HepG2 (cell line): ENCODE measurements around the gene CARMIL3. TPM values are rescaled to one million over a fixed set of nuclear protein-coding genes. Genes with fewer than 3 reads are reported as not detected.

ENCODE experiments used
- CEBPG ChIP-seq: IDR thresholded peaks from 2 replicates; pipeline ENCODE4 v1.6.1; 2016
- ELF4 ChIP-seq: sonication (generic); formaldehyde crosslinking; IDR thresholded peaks from 2 replicates; pipeline ENCODE4 v1.5.0; 2020; ENCODE audit warnings: missing genetic modification reagents, mild to moderate bottlenecking, moderate library complexity, borderline replicate concordance
- MAFF ChIP-seq: IDR thresholded peaks from 2 replicates; pipeline ENCODE4 v1.6.1; 2011; ENCODE audit warnings: low read depth, low read length, improper control_type of control experiment
- MEF2D ChIP-seq: sonication (generic); formaldehyde crosslinking; IDR thresholded peaks from 2 replicates; pipeline ENCODE4 v1.5.1; 2020; ENCODE audit warnings: mild to moderate bottlenecking, missing genetic modification reagents
- MXI1 ChIP-seq: IDR thresholded peaks from 3 replicates; pipeline ENCODE4 v1.6.1; 2012; ENCODE audit warnings: low read depth, low read length, inconsistent platforms, borderline replicate concordance
- PAWR ChIP-seq: sonication (generic); formaldehyde crosslinking; IDR thresholded peaks from 2 replicates; pipeline ENCODE4 v1.4.0; 2020; ENCODE audit warnings: missing genetic modification reagents, mild to moderate bottlenecking, borderline replicate concordance
- RXRA ChIP-seq: sonication (generic); formaldehyde crosslinking; IDR thresholded peaks from 2 replicates; pipeline ENCODE4 v1.5.1; 2020; ENCODE audit warnings: missing genetic modification reagents
- SIN3A ChIP-seq: IDR thresholded peaks from 2 replicates; pipeline ENCODE4 v1.6.1; 2011; ENCODE audit warnings: low read depth, mild to moderate bottlenecking, control low read depth, low read length, borderline replicate concordance
- SP2 ChIP-seq: sonication (generic); formaldehyde crosslinking; IDR thresholded peaks from 2 replicates; pipeline ENCODE4 v1.5.1; 2020; ENCODE audit warnings: mild to moderate bottlenecking, missing genetic modification reagents
- ZNF225 ChIP-seq: sonication (generic); formaldehyde crosslinking; IDR thresholded peaks from 2 replicates; pipeline ENCODE4 v1.4.0; 2020; ENCODE audit warnings: mild to moderate bottlenecking, missing genetic modification reagents
- ZNF792 ChIP-seq: IDR thresholded peaks from 2 replicates; pipeline ENCODE4 v1.6.1; 2016
- ZNF839 ChIP-seq: sonication (generic); formaldehyde crosslinking; IDR thresholded peaks from 2 replicates; pipeline ENCODE4 v1.4.0; 2020; ENCODE audit warnings: missing genetic modification reagents, mild to moderate bottlenecking, borderline replicate concordance
- ZSCAN21 ChIP-seq: sonication (generic); formaldehyde crosslinking; IDR thresholded peaks from 2 replicates; pipeline ENCODE4 v1.8.0; 2022; ENCODE audit warnings: mild to moderate bottlenecking, missing genetic modification reagents, moderate library complexity, borderline replicate concordance
- polyA plus RNA-seq, 8 experiments: library from polyadenylated mRNA; depleted of rRNA in 3 of 8; stranded (reverse) in 7 of 8; unstranded in 1 of 8; fragments of >200 nt; fragmentation: Illumina TruSeq in 4 of 8; extraction: Trizol in 4 of 8; gene quantifications; 2 replicates each; pipeline versions ENCODE4 v1.2.1 to v1.2.3, GENCODE V29; 2011 to 2016; ENCODE audit warnings: low read depth in 4 of 8, missing spikeins in 1 of 8, mixed read lengths in 1 of 8; ENCODE audit not compliant: insufficient read depth in 1 of 8
- total RNA-seq, 5 experiments: library from RNA; depleted of rRNA; stranded (reverse); fragments of >200 nt; fragmentation: Illumina TruSeq; extraction: Trizol; gene quantifications; 2 replicates each; pipeline ENCODE4 v1.2.3, GENCODE V29; 2016; ENCODE audit warnings: low read depth in 1 of 5
- TF ChIP-seq, protein P1 (sequence below): sonication (generic); formaldehyde crosslinking; IDR thresholded peaks from 2 replicates; pipeline ENCODE4 v1.5.1; 2020; ENCODE audit warnings: mild to moderate bottlenecking, missing genetic modification reagents, moderate library complexity
- TF ChIP-seq, protein P2 (sequence below): sonication (generic); formaldehyde crosslinking; IDR thresholded peaks from 2 replicates; pipeline ENCODE4 v1.4.0; 2020; ENCODE audit warnings: missing genetic modification reagents
- TF ChIP-seq, protein P3 (sequence below): sonication (generic); formaldehyde crosslinking; IDR thresholded peaks from 2 replicates; pipeline ENCODE4 v1.4.0; 2020; ENCODE audit warnings: mild to moderate bottlenecking, missing genetic modification reagents
- TF ChIP-seq, protein P4 (sequence below): sonication (generic); formaldehyde crosslinking; IDR thresholded peaks from 2 replicates; pipeline ENCODE4 v1.4.0; 2020; ENCODE audit warnings: missing genetic modification reagents, borderline replicate concordance

Gene CARMIL3
- total and polyA plus RNA-seq, 2 of the 13 experiments (the other 11 are each of a cell fraction or from before 2014, with no cell fraction given): 0.27 to 0.55 TPM

DNA sequence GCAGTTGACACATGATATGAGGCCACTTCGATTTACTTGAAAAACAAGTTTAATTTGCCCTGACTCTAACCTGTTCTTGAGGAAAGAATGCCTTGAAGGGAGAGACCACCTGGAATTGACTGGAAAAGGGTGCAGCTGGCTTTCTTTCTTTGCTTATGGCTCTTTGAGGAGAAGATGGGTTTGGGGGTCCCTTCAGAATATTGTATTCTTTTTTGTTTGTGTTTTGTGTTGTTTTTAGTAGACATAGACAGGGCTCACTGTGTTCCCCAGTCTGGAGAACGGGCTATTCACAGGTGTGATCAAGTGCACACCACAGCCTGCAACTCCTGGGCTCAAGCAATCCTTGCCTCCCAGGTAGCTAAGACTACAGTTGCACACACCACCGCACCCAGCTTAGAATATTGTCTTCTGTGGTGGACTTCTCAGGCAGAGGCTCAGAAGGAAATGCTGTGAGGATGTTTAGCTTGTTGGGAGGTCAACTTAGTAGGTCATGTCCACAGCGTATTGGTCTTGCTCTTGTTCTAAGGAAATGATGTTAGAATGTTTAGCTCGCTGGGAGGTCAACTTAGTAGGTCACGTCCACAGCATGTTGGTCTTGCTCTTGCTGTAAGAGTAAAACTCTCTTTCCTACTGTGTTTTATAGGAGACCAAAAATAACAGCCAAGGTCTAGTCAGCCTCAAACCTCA lies 64.5 kb downstream of the CARMIL3 start (continued):
- TF ChIP-seq, protein P1, sequence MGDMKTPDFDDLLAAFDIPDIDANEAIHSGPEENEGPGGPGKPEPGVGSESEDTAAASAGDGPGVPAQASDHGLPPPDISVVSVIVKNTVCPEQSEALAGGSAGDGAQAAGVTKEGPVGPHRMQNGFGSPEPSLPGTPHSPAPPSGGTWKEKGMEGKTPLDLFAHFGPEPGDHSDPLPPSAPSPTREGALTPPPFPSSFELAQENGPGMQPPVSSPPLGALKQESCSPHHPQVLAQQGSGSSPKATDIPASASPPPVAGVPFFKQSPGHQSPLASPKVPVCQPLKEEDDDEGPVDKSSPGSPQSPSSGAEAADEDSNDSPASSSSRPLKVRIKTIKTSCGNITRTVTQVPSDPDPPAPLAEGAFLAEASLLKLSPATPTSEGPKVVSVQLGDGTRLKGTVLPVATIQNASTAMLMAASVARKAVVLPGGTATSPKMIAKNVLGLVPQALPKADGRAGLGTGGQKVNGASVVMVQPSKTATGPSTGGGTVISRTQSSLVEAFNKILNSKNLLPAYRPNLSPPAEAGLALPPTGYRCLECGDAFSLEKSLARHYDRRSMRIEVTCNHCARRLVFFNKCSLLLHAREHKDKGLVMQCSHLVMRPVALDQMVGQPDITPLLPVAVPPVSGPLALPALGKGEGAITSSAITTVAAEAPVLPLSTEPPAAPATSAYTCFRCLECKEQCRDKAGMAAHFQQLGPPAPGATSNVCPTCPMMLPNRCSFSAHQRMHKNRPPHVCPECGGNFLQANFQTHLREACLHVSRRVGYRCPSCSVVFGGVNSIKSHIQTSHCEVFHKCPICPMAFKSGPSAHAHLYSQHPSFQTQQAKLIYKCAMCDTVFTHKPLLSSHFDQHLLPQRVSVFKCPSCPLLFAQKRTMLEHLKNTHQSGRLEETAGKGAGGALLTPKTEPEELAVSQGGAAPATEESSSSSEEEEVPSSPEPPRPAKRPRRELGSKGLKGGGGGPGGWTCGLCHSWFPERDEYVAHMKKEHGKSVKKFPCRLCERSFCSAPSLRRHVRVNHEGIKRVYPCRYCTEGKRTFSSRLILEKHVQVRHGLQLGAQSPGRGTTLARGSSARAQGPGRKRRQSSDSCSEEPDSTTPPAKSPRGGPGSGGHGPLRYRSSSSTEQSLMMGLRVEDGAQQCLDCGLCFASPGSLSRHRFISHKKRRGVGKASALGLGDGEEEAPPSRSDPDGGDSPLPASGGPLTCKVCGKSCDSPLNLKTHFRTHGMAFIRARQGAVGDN (CRISPR knock-in tag): no peak
- TF ChIP-seq ZSCAN21 (no peak), ELF4 (CRISPR knock-in tag) (no peak), PAWR (no peak), SIN3A (0 out of 2 replicates have a peak, but pooled peaks have one; percentile 8), MXI1 (no peak), ZNF792 (CRISPR knock-in tag) (no peak), CEBPG (no peak), MAFF (no peak), ZNF839 (CRISPR knock-in tag) (no peak), RXRA (CRISPR knock-in tag) (no peak), ZNF225 (CRISPR knock-in tag) (no peak), MEF2D (CRISPR knock-in tag) (peak; percentile 64; the same call in 1 of the 2 replicates), SP2 (CRISPR knock-in tag) (peak; percentile 29; the same call in 1 of the 2 replicates)
- TF ChIP-seq, protein P2, sequence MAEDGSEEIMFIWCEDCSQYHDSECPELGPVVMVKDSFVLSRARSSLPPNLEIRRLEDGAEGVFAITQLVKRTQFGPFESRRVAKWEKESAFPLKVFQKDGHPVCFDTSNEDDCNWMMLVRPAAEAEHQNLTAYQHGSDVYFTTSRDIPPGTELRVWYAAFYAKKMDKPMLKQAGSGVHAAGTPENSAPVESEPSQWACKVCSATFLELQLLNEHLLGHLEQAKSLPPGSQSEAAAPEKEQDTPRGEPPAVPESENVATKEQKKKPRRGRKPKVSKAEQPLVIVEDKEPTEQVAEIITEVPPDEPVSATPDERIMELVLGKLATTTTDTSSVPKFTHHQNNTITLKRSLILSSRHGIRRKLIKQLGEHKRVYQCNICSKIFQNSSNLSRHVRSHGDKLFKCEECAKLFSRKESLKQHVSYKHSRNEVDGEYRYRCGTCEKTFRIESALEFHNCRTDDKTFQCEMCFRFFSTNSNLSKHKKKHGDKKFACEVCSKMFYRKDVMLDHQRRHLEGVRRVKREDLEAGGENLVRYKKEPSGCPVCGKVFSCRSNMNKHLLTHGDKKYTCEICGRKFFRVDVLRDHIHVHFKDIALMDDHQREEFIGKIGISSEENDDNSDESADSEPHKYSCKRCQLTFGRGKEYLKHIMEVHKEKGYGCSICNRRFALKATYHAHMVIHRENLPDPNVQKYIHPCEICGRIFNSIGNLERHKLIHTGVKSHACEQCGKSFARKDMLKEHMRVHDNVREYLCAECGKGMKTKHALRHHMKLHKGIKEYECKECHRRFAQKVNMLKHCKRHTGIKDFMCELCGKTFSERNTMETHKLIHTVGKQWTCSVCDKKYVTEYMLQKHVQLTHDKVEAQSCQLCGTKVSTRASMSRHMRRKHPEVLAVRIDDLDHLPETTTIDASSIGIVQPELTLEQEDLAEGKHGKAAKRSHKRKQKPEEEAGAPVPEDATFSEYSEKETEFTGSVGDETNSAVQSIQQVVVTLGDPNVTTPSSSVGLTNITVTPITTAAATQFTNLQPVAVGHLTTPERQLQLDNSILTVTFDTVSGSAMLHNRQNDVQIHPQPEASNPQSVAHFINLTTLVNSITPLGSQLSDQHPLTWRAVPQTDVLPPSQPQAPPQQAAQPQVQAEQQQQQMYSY: no peak
- TF ChIP-seq, protein P3, sequence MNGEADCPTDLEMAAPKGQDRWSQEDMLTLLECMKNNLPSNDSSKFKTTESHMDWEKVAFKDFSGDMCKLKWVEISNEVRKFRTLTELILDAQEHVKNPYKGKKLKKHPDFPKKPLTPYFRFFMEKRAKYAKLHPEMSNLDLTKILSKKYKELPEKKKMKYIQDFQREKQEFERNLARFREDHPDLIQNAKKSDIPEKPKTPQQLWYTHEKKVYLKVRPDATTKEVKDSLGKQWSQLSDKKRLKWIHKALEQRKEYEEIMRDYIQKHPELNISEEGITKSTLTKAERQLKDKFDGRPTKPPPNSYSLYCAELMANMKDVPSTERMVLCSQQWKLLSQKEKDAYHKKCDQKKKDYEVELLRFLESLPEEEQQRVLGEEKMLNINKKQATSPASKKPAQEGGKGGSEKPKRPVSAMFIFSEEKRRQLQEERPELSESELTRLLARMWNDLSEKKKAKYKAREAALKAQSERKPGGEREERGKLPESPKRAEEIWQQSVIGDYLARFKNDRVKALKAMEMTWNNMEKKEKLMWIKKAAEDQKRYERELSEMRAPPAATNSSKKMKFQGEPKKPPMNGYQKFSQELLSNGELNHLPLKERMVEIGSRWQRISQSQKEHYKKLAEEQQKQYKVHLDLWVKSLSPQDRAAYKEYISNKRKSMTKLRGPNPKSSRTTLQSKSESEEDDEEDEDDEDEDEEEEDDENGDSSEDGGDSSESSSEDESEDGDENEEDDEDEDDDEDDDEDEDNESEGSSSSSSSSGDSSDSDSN (CRISPR knock-in tag): no peak
- TF ChIP-seq, protein P4, sequence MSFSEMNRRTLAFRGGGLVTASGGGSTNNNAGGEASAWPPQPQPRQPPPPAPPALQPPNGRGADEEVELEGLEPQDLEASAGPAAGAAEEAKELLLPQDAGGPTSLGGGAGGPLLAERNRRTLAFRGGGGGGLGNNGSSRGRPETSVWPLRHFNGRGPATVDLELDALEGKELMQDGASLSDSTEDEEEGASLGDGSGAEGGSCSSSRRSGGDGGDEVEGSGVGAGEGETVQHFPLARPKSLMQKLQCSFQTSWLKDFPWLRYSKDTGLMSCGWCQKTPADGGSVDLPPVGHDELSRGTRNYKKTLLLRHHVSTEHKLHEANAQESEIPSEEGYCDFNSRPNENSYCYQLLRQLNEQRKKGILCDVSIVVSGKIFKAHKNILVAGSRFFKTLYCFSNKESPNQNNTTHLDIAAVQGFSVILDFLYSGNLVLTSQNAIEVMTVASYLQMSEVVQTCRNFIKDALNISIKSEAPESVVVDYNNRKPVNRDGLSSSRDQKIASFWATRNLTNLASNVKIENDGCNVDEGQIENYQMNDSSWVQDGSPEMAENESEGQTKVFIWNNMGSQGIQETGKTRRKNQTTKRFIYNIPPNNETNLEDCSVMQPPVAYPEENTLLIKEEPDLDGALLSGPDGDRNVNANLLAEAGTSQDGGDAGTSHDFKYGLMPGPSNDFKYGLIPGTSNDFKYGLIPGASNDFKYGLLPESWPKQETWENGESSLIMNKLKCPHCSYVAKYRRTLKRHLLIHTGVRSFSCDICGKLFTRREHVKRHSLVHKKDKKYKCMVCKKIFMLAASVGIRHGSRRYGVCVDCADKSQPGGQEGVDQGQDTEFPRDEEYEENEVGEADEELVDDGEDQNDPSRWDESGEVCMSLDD: no peak
